Measurements from ENCODE around the gene LLGL1.

LLGL1 gene

GRCh38 chr17:18254888-18255649 lies 29.6 kb downstream of the LLGL1 start:
- Histone ChIP-seq H3K27ac (ENCODE audit: low read depth, low read length) (no peak overlapping the region), H3K4me3 (ENCODE audit: low read depth in 1 of 5, low read length in 5 of 5) (no peak overlapping the region), H3K27me3 (ENCODE audit: control insufficient read depth in 5 of 5, insufficient read depth in 4 of 5, low read length in 5 of 5) (no peaks in the 10 kb centered on the region), H3K36me3 (ENCODE audit: control insufficient read depth in 5 of 5, insufficient read depth in 5 of 5, low read length in 5 of 5) (peaks cover 0 to 67% (median 66%) of the 10 kb centered on the region in 5 donors), H3K9ac (ENCODE audit: low read length in 5 of 5) (no peak overlapping the region), H3K9me3 (ENCODE audit: control insufficient read depth in 5 of 5, low read length in 5 of 5) (no peaks in the 10 kb centered on the region), H3K4me1 (ENCODE audit: control insufficient read depth in 5 of 5, insufficient read depth in 5 of 5, low read length in 5 of 5) (peaks cover 5 to 30% (median 29%) of the 10 kb centered on the region in 5 donors)

- H3K9ac ChIP-seq (ENCODE audit: low read length in 5 of 5), result peak overlapping the region in 1 of 5 donors; percentile 90
- no peak overlapping the region for H3K4me3 ChIP-seq (ENCODE audit: low read depth in 1 of 5, low read length in 5 of 5)
- H3K4me1 ChIP-seq (ENCODE audit: control insufficient read depth in 5 of 5, insufficient read depth in 5 of 5, low read length in 5 of 5), result peaks cover 5 to 39% (median 36%) of the 10 kb centered on the region in 5 donors
- peaks cover 0 to 55% (median 53%) of the 10 kb centered on the region in 5 donors for H3K36me3 ChIP-seq (ENCODE audit: control insufficient read depth in 5 of 5, insufficient read depth in 5 of 5, low read length in 5 of 5)
- no peaks in the 10 kb centered on the region for H3K27me3 ChIP-seq (ENCODE audit: control insufficient read depth in 5 of 5, insufficient read depth in 4 of 5, low read length in 5 of 5)
- no peaks in the 10 kb centered on the region for H3K9me3 ChIP-seq (ENCODE audit: control insufficient read depth in 5 of 5, low read length in 5 of 5)
- H3K27ac ChIP-seq (ENCODE audit: low read depth, low read length), result no peak overlapping the region
Measured at GRCh38 chr17:18256351-18256750, 30.9 kb downstream of the LLGL1 start.

GRCh38 chr17:18256776-18257175 lies 31.3 kb downstream of the LLGL1 start:
- Histone ChIP-seq H3K9ac (ENCODE audit: low read length in 5 of 5) (peak overlapping the region in 4 of 5 donors; percentile 81 to 95 (median 92)), H3K27ac (ENCODE audit: low read depth, low read length) (peak overlapping the region; percentile 96), H3K27me3 (ENCODE audit: control insufficient read depth in 5 of 5, insufficient read depth in 4 of 5, low read length in 5 of 5) (no peaks in the 10 kb centered on the region), H3K4me1 (ENCODE audit: control insufficient read depth in 5 of 5, insufficient read depth in 5 of 5, low read length in 5 of 5) (peaks cover 5 to 44% (median 41%) of the 10 kb centered on the region in 5 donors), H3K4me3 (ENCODE audit: low read depth in 1 of 5, low read length in 5 of 5) (peak overlapping the region in 4 of 5 donors; percentile 83 to 92 (median 89)), H3K36me3 (ENCODE audit: control insufficient read depth in 5 of 5, insufficient read depth in 5 of 5, low read length in 5 of 5) (peaks cover 0 to 50% (median 49%) of the 10 kb centered on the region in 5 donors), H3K9me3 (ENCODE audit: control insufficient read depth in 5 of 5, low read length in 5 of 5) (no peaks in the 10 kb centered on the region)

- Histone ChIP-seq H3K4me3 (ENCODE audit: low read depth in 1 of 5, low read length in 5 of 5) (peak overlapping the region; percentile 73 to 92 (median 86)), H3K9me3 (ENCODE audit: control insufficient read depth in 5 of 5, low read length in 5 of 5) (no peaks in the 10 kb centered on the region), H3K4me1 (ENCODE audit: control insufficient read depth in 5 of 5, insufficient read depth in 5 of 5, low read length in 5 of 5) (peaks cover 5 to 50% (median 47%) of the 10 kb centered on the region in 5 donors), H3K27ac (ENCODE audit: low read depth, low read length) (peak overlapping the region; percentile 96), H3K36me3 (ENCODE audit: control insufficient read depth in 5 of 5, insufficient read depth in 5 of 5, low read length in 5 of 5) (peaks cover 0 to 44% (median 42%) of the 10 kb centered on the region in 5 donors), H3K27me3 (ENCODE audit: control insufficient read depth in 5 of 5, insufficient read depth in 4 of 5, low read length in 5 of 5) (no peaks in the 10 kb centered on the region), H3K9ac (ENCODE audit: low read length in 5 of 5) (peak overlapping the region; percentile 81 to 95 (median 90))
Measured at GRCh38 chr17:18257268-18257981, 32.0 kb downstream of the LLGL1 start.

- peak overlapping the region; percentile 81 to 95 (median 90) for H3K9ac ChIP-seq (ENCODE audit: low read length in 5 of 5)
- H3K36me3 ChIP-seq (ENCODE audit: control insufficient read depth in 5 of 5, insufficient read depth in 5 of 5, low read length in 5 of 5), result peaks cover 0 to 41% (median 38%) of the 10 kb centered on the region in 5 donors
- peaks cover 5 to 55% (median 52%) of the 10 kb centered on the region in 5 donors for H3K4me1 ChIP-seq (ENCODE audit: control insufficient read depth in 5 of 5, insufficient read depth in 5 of 5, low read length in 5 of 5)
- H3K27ac ChIP-seq (ENCODE audit: low read depth, low read length), result peak overlapping the region; percentile 96
- H3K9me3 ChIP-seq (ENCODE audit: control insufficient read depth in 5 of 5, low read length in 5 of 5), result no peaks in the 10 kb centered on the region
- H3K27me3 ChIP-seq (ENCODE audit: control insufficient read depth in 5 of 5, insufficient read depth in 4 of 5, low read length in 5 of 5), result no peaks in the 10 kb centered on the region
- H3K4me3 ChIP-seq (ENCODE audit: low read depth in 1 of 5, low read length in 5 of 5), result peak overlapping the region; percentile 73 to 92 (median 86)
Measured at GRCh38 chr17:18257982-18258355, 32.5 kb downstream of the LLGL1 start.

GRCh38 chr17:18258356-18259038 lies 33.1 kb downstream of the LLGL1 start, which contains the start of gene FLII:
Gene FLII, minus strand, starts transcription at chr17:18258738. Its CDS starts 48 bp downstream, at chr17:18258690.
- peaks cover 0 to 41% (median 38%) of the 10 kb centered on the region in 5 donors for H3K36me3 ChIP-seq (ENCODE audit: control insufficient read depth in 5 of 5, insufficient read depth in 5 of 5, low read length in 5 of 5)
- H3K4me3 ChIP-seq (ENCODE audit: low read depth in 1 of 5, low read length in 5 of 5), result peak within 1 kb of the TSS; percentile 73 to 92 (median 86)
- H3K9ac ChIP-seq (ENCODE audit: low read length in 5 of 5), result peak within 1 kb of the TSS; percentile 81 to 95 (median 90)
- peaks cover 5 to 56% (median 52%) of the 10 kb centered on the region in 5 donors for H3K4me1 ChIP-seq (ENCODE audit: control insufficient read depth in 5 of 5, insufficient read depth in 5 of 5, low read length in 5 of 5)
- H3K9me3 ChIP-seq (ENCODE audit: control insufficient read depth in 5 of 5, low read length in 5 of 5), result no peaks in the 10 kb centered on the region
- no peaks in the 10 kb centered on the region for H3K27me3 ChIP-seq (ENCODE audit: control insufficient read depth in 5 of 5, insufficient read depth in 4 of 5, low read length in 5 of 5)
- peak within 1 kb of the TSS; percentile 96 for H3K27ac ChIP-seq (ENCODE audit: low read depth, low read length)

- H3K4me3 ChIP-seq (ENCODE audit: low read depth in 1 of 5, low read length in 5 of 5), result peak overlapping the region; percentile 58 to 95 (median 84)
- H3K9me3 ChIP-seq (ENCODE audit: control insufficient read depth in 5 of 5, low read length in 5 of 5), result no peaks in the 10 kb centered on the region
- peak overlapping the region in 1 of 5 donors; percentile 90 for H3K9ac ChIP-seq (ENCODE audit: low read length in 5 of 5)
Measured at GRCh38 chr17:18259621-18260331, 34.3 kb downstream of the LLGL1 start.

GRCh38 chr17:18260332-18261145 lies 35.1 kb downstream of the LLGL1 start, which contains the start of gene MIEF2:
Gene MIEF2, plus strand, starts transcription at chr17:18260662. Its CDS starts 2,059 bp downstream, at chr17:18262721.
- Histone ChIP-seq H3K27ac (ENCODE audit: low read depth, low read length) (peak within 1 kb of the TSS; percentile 93), H3K9me3 (ENCODE audit: control insufficient read depth in 5 of 5, low read length in 5 of 5) (no peaks in the 10 kb centered on the region), H3K4me3 (ENCODE audit: low read depth in 1 of 5, low read length in 5 of 5) (peak within 1 kb of the TSS; percentile 74 to 95 (median 84)), H3K4me1 (ENCODE audit: control insufficient read depth in 5 of 5, insufficient read depth in 5 of 5, low read length in 5 of 5) (peaks cover 5 to 56% (median 52%) of the 10 kb centered on the region in 5 donors), H3K36me3 (ENCODE audit: control insufficient read depth in 5 of 5, insufficient read depth in 5 of 5, low read length in 5 of 5) (peaks cover 0 to 42% (median 38%) of the 10 kb centered on the region in 5 donors), H3K9ac (ENCODE audit: low read length in 5 of 5) (peak within 1 kb of the TSS; percentile 77 to 90 (median 87)), H3K27me3 (ENCODE audit: control insufficient read depth in 5 of 5, insufficient read depth in 4 of 5, low read length in 5 of 5) (no peaks in the 10 kb centered on the region)

More at GRCh38 chr17:18259621-18260331, 34.3 kb downstream of the LLGL1 start:
- Histone ChIP-seq H3K27ac (ENCODE audit: low read depth, low read length) (peak overlapping the region; percentile 93), H3K4me1 (ENCODE audit: control insufficient read depth in 5 of 5, insufficient read depth in 5 of 5, low read length in 5 of 5) (peaks cover 5 to 56% (median 52%) of the 10 kb centered on the region in 5 donors), H3K36me3 (ENCODE audit: control insufficient read depth in 5 of 5, insufficient read depth in 5 of 5, low read length in 5 of 5) (peaks cover 0 to 41% (median 38%) of the 10 kb centered on the region in 5 donors), H3K27me3 (ENCODE audit: control insufficient read depth in 5 of 5, insufficient read depth in 4 of 5, low read length in 5 of 5) (no peaks in the 10 kb centered on the region)

Measured in subcutaneous abdominal adipose tissue (tissue), 5 donors.